NCI-H1092 treated with DMSO at 0.1 percent for 48 hours (cell line): ENCODE results near the gene CHPF2.

Experiments
- DNase-seq: peaks from one replicate; lab custom pipeline; 2025; lab: John Stamatoyannopoulos, UW

The CHPF2 gene

DNA sequence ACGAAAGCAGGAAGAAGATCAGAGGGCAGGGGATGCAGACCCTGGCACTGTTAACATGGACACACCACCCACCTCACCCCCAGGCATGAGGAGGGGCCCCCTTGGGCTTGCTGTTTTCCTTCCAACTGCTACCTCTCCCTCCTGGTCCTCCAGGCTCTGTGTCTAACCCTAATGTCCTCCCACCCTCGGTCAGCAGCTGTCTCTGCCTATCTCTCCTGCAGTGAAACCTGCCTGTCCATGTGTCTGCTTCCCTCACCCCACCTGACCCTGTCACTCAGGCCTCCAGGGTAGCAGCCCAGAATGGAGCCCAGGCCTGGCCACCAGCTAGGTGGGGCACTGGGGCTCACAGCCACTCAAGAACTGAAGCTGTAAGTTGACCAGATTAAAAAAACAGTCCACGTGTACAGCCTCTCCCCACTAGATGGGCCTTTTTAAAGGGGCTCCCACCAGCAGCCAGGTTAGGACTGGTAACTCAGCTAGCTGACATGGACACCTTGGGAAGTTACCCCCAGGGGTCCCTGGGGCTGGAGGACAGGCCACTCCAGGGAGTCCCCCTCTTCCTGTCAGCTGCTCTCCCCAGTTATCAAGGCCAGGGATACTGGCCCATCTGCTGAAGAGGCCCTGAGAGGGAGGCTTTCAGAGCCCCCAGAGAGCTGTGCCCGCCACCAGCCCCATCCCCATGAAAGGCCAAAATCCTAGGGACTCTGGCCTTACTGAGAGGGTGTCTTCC lies 14.7 kb downstream of the CHPF2 start:
- no peak for DNase-seq

- DNase-seq: no peak
Observed at GRCh38 chr7:151247611-151248345, 15.5 kb downstream of the CHPF2 start.

- peak; percentile 27 for DNase-seq
Observed at GRCh38 chr7:151248346-151249033, 16.2 kb downstream of the CHPF2 start, which contains the start of gene SMARCD3. TSS of gene SMARCD3 (minus strand) at chr7:151248694. CDS start at chr7:151248562, 132 bp downstream.

DNA sequence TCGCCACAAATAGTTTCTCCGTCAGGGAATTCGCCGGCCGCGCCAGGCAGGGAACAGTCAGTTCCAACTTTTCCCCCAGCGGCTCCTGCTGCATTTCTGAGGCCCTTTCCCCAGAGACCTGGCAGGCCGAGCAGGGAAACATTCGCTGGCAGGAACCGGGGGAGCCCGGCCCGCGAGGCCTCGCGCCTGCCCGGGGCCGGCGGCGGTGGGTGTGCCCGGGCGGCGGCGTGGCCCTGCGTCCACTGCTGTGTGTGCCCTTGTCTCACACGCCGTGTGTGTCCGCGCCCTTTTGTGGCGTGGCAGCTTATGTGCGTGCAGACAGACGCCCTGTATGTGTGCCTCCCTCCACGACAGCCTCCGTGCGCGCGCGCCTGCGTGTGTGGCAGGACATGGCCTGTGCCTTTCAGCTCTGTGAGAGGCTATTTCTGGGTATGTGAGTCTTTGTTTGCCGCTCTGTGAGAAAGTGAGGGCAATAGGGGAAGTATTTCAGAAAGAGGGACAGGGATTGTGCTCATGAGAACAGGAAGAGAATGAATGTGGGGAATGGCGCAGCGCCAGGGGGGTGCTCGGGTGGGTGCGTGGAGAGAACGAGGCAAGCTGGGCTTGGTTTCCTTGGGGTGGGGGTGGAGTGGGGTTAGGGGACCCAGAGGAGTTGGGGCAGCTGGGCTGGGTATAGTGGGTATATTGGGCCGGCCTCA lies 16.9 kb downstream of the CHPF2 start:
- DNase-seq: peak; percentile 12

- no peak for DNase-seq
Observed at GRCh38 chr7:151249732-151250072, 17.4 kb downstream of the CHPF2 start.

DNA sequence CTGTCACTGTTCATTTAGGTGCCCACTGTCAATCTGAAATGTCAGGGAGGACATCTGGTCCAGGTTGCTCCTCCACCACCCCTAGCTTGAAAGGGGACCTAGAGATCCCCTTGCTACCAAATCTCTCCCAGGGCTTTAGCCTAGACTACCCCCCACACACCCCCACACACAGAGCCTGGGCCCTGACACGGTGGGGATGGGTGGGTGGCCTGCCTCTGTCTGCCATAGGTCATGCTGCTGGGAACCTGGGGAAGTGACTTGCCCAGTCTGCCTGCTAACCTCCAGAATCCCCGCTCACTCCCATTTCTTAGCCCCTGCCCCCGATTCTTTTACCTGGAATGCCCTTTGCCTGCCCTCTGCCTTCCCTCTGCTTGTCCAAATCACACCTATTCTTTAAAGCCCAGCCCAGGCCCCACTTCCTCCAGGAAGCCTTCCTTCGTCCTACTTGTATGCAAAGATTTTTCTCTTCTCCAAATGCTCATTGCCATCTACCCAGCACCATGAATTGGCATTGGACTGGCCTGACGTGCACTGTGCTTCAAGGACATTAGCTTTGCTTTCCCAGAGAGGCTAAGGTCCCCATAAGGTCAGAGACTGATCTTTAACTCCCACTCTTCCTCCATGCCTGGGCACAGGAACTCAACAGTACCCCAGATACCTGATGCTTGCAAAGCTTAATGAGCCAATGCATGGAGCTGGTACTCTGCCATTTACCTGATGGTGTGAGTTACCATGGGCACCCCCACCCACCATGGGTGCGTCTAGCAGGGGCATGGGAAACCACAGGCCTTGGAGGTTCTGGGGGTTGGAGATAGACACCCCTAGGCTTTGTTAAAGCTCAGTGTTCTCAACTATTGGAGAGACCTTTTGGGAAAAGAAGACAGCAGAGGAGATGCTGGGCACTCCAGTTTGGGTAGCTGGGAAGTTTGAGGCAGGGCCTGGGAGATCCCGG lies 18.2 kb downstream of the CHPF2 start:
- no peak for DNase-seq

- DNase-seq: no peak
Observed at GRCh38 chr7:151251328-151251688, 19.0 kb downstream of the CHPF2 start.

DNA sequence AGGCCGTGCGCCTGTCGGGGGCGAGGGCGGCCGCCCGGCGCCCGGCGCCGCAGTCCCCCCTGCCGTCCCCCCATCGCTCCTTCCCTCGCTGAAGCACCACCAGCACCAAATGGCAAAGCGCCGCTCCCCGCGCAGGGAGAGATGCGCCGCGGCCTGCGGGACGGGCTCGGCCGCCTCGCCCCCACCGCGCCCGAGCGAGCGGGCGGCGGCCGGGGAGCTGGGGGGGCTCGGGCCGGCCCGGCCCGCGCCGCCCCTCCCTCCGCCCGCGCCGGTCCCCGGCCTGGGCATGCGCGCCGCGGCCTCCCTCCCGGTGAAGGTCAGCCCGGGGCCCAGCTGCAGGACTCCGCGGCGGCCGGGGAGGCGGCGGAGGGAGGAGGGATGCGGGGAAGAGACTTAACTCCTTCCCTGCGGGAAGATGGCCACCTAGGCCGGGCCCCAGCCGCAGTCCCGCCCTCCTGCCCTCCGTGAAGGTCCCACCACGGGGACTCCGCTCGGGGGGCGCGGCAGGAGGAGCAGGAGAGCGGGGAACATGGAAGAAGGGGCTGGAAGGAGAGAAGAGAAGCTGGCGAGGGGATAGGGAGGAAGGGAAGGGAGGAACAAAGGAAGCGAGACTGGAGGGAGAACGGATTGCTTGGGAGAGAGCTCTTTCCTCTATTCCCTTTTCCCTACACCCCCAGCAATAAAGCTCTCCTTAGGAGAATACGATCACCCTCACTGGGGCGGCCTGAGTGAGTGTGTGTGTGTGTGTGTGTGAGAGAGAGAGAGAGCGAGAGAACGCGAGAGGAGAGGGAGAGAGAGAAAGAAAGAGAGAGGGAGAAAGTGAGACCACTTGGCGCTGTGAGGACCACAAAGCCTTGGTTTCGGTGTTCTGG lies 19.6 kb downstream of the CHPF2 start:
- peak; percentile 65 for DNase-seq

DNA sequence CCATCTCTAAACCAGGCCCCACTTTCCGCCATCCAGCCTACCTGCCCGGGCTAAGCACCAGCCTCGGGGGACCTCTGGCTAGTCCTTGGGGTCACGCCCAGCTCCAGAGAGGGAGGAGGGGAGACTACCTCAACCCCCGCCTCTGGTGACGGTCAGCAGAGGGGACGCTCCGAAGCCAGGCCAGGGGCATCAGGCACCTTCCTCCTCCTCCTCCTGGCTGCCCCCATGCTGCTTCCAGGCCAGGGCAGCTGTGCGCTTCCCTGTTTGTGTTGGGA lies 20.2 kb downstream of the CHPF2 start:
- DNase-seq: no peak

- no peak for DNase-seq
Observed at GRCh38 chr7:151252961-151253711, 20.9 kb downstream of the CHPF2 start.

- no peak for DNase-seq
Observed at GRCh38 chr7:151254316-151254715, 22.0 kb downstream of the CHPF2 start.

DNA sequence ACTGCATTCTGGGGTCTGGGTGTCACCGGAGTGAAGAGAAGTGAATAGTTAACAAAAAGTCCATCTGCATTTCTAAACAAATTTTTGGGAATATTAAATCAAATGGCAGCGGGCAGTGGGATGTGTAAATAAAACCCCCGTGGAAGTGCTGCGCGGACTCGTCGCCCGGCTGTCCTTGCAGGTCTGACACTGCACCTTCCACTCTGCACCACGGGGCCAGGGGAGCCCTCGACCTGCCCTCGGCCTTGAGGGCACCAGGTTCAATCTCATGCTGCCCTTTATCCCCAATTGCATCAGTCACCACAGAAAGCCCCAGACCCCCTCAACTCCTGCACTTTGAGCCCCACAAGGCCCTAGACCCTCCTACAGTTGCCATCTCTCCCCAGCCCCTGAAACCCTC lies 22.6 kb downstream of the CHPF2 start:
- no peak for DNase-seq

GRCh38 chr7:151255390-151255789 lies 23.1 kb downstream of the CHPF2 start:
- no peak for DNase-seq

DNA sequence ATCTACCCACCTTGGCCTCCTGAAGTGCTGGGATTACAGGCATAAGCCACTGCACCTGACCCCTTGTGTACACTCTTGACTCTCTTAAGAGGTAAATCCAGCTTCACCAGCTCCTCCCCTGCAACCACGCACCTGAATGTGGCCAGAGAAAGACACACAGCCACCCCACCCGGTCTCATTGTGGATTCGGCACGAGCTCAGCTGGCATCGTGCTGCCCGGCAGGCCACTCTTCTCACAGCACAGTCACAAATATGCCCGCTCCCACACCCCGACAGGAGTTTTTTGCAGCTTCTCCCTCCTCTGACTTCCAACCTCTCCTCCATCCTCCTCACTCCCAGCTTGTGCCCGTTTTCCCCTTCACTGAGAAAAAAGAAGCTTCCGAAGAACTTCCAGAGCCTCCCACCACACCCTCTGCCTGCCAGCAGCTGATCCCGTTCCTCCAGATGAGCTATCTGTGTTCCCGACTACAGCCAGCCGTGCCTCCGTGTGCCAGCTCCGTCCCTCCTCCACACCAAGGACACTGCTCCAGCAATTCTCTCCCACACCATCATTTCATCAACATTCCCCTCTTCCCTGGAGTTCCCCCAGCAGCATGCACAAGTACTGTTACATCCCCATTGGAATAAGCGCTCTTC lies 24.2 kb downstream of the CHPF2 start:
- DNase-seq: no peak

DNA sequence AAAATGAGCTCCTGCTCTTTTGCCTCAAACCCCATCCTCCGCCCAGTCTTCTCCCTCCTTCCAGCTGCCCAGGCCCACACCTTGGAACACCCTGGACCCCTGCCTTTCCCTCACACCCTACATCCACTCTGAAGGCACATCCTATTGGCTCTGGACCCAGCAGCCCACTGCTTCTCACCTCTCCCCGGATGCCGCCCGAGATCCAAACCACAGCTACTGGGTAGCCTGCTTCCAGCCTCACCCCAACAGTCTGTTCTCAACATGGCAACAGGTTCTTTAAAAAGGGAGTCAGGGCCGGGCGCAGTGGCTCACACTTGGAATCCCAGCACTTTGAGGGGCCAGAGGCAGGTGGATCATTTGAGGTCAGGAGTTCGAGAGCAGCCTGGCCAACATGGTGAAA lies 25.7 kb downstream of the CHPF2 start:
- DNase-seq: no peak

- no peak for DNase-seq
Observed at GRCh38 chr7:151260471-151260870, 28.2 kb downstream of the CHPF2 start.

DNA sequence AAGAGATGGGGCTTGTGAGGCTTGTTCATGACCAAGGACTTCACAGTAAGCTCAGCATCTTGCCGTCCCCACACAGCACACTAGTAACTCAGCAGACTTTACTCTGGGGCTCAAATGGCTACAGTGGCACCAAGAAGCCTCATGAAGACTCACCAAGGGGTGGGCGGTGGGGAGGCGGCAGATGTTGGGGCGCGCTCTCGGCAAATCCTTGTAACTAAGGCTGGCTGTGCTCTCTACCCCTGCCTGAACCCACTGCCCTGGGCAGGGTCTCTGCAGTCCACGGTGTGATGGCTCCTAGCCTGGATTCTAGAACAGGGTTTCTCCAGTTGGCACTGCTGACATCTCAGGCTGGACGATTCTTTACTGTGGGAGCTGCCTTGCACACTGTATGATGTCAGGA lies 28.6 kb downstream of the CHPF2 start:
- no peak for DNase-seq

DNA sequence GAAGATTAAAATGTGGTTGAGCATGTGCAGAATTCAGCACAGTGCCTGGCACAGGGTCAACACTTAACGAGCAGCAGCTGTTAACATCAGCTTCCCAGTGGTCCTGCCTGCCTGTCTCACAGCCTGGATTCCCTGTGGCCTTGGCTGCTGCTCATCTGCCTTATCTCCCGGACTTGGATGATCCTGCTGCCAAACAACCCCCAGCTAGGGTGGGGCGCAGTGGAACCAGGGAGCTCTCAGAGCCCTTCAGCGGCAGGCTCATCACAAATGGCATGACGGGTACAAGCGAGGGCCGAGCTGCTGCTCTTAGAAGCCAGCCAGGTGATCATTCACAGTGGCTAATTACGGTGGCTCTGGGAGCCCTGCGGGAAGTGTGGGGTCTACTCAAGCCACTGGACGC lies 29.2 kb downstream of the CHPF2 start:
- DNase-seq: no peak

- no peak for DNase-seq
Observed at GRCh38 chr7:151264615-151265014, 32.3 kb downstream of the CHPF2 start.
